HG03442 (cell line): ENCODE results near the gene GTF3C4.
"Not testable (repeated sequence)": the region's sequence is repeated elsewhere in the genome, so short reads cannot be mapped to it uniquely, and the experiment has no call there.

Experiments used
- ATAC-seq: cut with Tn5 transposase; IDR thresholded peaks from one replicate; pipeline ENCODE4 v1.9.1; 2021; ENCODE audit warnings: mild to moderate bottlenecking, moderate library complexity; ENCODE audit not compliant: unreplicated experiment

The GTF3C4 gene

GRCh38 chr9:132697230-132697629 lies 27.0 kb downstream of the GTF3C4 start:
- ATAC-seq: no peak

GRCh38 chr9:132698989-132699388 lies 28.7 kb downstream of the GTF3C4 start:
- ATAC-seq: no peak

- no peak for ATAC-seq
Observed at GRCh38 chr9:132699956-132700355, 29.7 kb downstream of the GTF3C4 start.

GRCh38 chr9:132702254-132702653 lies 32.0 kb downstream of the GTF3C4 start:
- ATAC-seq: no peak

GRCh38 chr9:132703336-132703735 lies 33.1 kb downstream of the GTF3C4 start:
- no peak for ATAC-seq

GRCh38 chr9:132708239-132708638 lies 38.0 kb downstream of the GTF3C4 start:
- ATAC-seq: no peak

GRCh38 chr9:132708769-132709430 lies 38.6 kb downstream of the GTF3C4 start:
- no peak for ATAC-seq

GRCh38 chr9:132710333-132710732 lies 40.1 kb downstream of the GTF3C4 start:
- no peak for ATAC-seq

GRCh38 chr9:132711152-132711551 lies 40.9 kb downstream of the GTF3C4 start:
- not testable (repeated sequence) for ATAC-seq

GRCh38 chr9:132711846-132712245 lies 41.6 kb downstream of the GTF3C4 start:
- ATAC-seq: no peak

GRCh38 chr9:132712753-132713152 lies 42.5 kb downstream of the GTF3C4 start:
- no peak for ATAC-seq

- no peak for ATAC-seq
Observed at GRCh38 chr9:132716007-132716406, 45.7 kb downstream of the GTF3C4 start.

GRCh38 chr9:132717326-132717945 lies 47.2 kb downstream of the GTF3C4 start:
- no peak for ATAC-seq

- not testable (repeated sequence) for ATAC-seq
Observed at GRCh38 chr9:132718381-132718928, 48.2 kb downstream of the GTF3C4 start.

- ATAC-seq: no peak
Observed at GRCh38 chr9:132721661-132722060, 51.4 kb downstream of the GTF3C4 start.

GRCh38 chr9:132722564-132723065 lies 52.4 kb downstream of the GTF3C4 start:
- ATAC-seq: no peak

- ATAC-seq: no peak
Observed at GRCh38 chr9:132723809-132724208, 53.5 kb downstream of the GTF3C4 start.

GRCh38 chr9:132725306-132725705 lies 55.0 kb downstream of the GTF3C4 start:
- no peak for ATAC-seq

- ATAC-seq: no peak
Observed at GRCh38 chr9:132726576-132727130, 56.4 kb downstream of the GTF3C4 start.

GRCh38 chr9:132728071-132728470 lies 57.8 kb downstream of the GTF3C4 start:
- no peak for ATAC-seq

GRCh38 chr9:132728497-132728896 lies 58.2 kb downstream of the GTF3C4 start:
- ATAC-seq: no peak
